GM23248 (cell line): ENCODE data around the gene THBS2.

Source experiments
- EZH2 ChIP-seq: fragments of 200-600 bp; sonication (generic); IDR thresholded peaks from 2 replicates; pipeline ENCODE4 v1.6.1; 2018; ENCODE audit warnings: antibody characterized with exemption, mild to moderate bottlenecking; ENCODE audit not compliant: insufficient read depth, poor library complexity, severe bottlenecking
- EZH2phosphoT487 ChIP-seq: fragments of 200-600 bp; sonication (generic); IDR thresholded peaks from 2 replicates; pipeline ENCODE4 v1.6.1; 2018; ENCODE audit warnings: antibody characterized with exemption, moderate library complexity, mild to moderate bottlenecking, low read depth; ENCODE audit not compliant: insufficient read depth

- no peak for TF ChIP-seq EZH2phosphoT487
- TF ChIP-seq EZH2: no peak
Measured at GRCh38 chr6:169223006-169223405, 30.6 kb downstream of the THBS2 start.
